Stimulated activated CD4-positive, alpha-beta T cell treated with anti-CD3 and anti-CD28 coated beads, Interleukin-12 subunit alpha, Interleukin-12 subunit beta, amount 100 ng/mL, for 24 hours (primary cell): ENCODE data around the gene AUTS2.

ENCODE experiments used
- DNase-seq, 2 experiments: peaks; one replicate each; pipeline ENCODE4 v3.0.0-alpha.2; 2020; ENCODE audit warnings: low read depth in 2 of 2

AUTS2 gene

DNA sequence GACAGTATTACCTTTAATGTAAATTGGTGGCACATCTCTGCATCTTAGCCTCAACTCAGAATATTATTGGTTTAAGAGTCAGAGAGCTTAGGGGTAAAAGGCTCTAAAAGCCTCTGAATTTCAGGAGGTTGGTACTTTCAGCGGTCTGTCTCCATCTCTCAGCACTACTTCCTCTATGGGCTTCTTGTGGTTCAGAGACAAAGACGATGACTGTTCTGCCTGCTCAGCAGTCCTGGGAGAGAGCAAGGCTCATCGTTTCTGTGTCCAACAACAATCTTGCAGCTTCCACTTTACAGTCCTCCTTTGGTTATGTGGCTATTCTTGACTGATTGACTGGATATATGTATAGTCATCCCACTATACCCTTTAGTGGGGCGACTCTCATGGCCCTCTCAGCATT lies 394.7 kb downstream of the AUTS2 start:
- DNase-seq: no peak

DNA sequence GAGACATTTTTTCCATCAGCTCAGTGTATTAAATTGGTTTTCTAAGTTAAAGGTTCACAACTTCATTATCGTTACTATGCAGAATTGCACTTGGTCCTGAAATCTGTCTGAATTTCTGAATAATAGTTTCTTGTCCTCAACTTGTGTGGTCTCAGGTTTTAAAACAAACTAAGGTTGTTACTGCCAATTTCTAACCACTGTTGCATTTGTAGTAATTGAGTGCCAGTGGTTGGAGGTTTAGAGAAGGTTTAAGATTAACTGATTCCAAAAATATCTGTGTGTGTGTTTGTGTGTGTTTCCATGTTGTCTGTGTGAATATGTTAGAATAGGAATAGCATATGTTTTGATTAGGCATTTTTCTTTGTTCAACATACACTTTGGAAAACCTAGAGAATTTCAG lies 395.9 kb downstream of the AUTS2 start:
- DNase-seq: no peak

DNA sequence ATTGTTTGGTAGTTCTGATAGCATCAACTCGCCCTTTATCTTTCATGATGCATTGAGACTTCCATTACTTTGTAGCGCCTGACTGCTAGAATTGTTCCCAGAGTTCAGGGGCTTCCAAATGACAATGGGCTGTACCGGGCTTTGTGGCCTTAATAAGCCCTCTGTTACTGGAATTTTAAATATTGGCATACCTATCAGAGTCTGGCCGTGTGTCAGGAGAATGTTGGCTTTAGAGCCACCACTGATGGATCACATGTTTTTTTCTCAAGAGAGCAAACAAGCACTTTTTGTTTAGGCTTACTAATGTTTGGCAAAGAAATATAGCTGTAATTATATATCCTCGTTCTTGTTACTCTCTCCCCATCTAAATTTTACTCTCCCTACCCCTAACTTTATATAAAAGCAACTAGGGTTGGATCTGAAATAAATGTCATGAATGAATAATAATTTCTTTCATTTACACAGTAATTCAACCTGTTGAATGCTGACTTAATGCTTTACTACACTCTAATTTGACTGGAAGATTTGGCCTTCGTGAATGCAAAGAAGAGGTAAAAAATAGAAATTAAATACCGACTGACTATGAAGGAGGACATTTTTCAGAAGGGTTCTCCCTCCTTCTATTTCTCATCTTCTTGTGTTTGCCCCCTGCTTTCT lies 396.7 kb downstream of the AUTS2 start:
- no peak for DNase-seq

DNA sequence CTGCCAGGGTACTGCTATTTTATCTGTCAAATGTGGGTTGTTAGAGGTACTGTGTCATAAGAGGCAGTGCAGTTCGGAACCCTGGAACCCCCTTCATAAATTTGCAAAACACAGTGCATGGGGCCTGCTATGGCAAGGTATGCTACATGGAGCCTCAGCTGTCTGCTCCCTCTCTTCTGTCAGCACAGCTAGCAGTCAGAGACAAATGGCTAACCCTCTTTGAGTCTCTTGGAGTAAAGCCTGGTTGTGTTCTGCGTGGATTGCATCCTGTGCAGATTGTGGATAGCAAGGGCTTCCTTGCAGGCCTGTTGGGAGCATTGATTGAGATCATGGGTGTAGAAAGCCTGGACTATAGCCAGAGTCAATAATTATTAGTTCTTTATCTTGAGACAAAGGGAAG lies 397.8 kb downstream of the AUTS2 start:
- no peak for DNase-seq

DNA sequence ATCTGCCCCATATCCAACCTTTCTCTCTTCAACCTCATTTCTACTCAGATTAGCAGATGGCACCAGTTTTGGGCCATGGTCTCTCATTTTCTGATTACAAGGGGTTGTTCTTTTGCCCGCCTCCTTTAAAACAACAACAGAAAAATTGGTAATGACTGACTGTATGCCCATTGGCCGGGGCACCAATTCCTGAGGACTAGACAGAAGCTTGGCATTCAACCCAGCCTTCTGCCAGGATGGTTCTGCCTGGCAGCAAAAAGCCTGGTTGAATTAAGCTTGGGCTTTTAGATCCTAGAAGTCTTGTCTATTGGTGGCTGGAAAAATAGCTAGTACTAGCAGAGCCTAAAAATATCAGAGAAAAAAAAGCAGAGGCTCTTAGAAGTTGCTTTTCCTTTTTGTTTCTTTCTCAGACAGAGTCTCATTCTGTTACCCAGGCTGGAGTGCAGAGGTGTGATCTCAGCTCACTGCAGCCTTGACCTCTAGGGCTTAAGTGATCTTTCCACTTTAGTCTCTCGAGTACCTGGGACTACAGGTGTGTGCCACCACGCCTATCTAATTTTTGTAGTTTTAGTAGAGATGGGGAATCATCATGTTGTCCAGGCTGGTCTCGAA lies 402.6 kb downstream of the AUTS2 start:
- DNase-seq: no peak

DNA sequence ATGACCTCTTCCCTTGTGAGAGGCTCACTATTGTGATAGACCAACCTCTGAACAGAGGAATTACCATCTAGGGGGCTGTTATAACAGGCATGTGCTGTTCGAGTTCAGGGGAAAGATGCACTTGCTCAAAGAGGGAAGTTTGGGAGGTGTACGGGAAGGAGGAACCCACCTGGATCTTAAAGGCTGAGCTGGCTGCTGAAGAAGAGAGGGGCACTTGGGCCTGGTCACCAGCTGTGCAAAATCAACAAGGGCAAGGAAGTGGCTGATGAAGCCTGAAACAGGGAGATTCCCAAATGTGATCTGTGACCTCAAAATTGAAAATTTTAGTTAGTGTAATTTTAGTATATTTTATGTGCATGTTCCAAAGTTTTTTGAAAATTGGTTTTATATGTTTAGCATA lies 407.2 kb downstream of the AUTS2 start:
- DNase-seq: no peak

DNA sequence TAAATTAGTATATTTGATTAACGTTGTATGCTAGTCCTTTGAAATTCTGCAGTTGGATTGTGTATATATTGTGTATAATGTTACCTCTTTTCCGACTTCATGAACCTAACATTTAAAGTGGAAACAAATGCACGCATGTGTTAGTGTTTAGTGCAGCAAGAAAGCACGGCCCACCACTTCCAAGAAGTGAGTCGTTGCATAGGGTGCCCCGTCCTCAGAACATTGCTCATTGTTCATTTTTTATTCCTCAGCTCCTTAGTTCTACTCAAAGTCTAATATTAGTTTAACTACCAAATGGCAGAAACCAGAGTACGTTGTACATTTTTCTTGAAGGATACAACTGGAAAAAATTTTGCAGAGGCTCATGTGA lies 407.6 kb downstream of the AUTS2 start:
- DNase-seq: no peak

DNA sequence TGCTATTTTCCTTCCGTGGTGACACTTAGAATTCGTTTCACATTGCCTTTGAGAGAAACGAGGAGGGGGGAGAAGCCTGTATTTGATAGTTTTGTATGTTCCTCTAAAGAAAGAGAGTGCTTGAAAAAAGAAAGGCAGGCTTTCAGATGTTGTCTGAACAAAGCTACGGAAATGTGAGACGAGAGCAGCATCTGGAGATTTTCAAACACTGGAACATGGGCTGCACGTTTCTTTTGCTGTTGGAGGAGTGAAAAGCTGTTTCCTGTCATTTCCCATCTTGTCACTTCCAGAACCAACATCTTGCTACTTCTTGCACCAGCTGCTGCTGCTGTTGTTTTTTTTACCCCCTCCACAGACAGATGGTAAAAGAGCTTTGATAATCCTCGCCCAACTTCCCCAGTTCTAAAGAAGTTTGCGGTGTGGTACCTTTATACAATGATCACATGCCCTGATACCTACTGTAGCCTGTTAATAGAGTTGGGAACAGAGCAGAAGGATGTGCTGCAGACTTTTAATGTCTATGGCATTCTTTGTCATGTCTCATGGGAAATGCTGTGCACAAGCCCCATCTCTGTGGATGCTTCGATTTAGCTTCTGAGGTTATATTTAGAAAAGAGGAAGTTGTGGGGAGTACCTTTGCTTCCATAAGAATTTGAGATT lies 408.1 kb downstream of the AUTS2 start:
- DNase-seq: no peak

DNA sequence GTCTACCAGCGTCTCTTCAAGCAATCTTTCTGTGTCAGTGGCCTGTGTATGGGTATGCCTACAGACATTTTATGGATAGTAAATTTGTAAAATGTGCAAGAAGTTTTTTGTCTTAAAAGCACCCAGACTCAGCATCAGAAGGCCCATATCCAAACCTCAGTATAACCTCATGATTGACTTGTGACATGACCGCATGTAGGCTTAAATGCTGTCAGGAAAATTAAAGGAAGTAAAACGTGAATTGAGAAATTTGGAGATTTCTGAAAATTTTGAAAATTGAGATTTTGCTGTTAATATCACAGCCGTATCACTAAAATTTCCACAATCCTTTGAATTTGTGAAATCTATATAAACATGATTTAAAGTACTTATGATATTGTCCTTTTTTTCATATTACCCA lies 410.2 kb downstream of the AUTS2 start:
- no peak for DNase-seq

DNA sequence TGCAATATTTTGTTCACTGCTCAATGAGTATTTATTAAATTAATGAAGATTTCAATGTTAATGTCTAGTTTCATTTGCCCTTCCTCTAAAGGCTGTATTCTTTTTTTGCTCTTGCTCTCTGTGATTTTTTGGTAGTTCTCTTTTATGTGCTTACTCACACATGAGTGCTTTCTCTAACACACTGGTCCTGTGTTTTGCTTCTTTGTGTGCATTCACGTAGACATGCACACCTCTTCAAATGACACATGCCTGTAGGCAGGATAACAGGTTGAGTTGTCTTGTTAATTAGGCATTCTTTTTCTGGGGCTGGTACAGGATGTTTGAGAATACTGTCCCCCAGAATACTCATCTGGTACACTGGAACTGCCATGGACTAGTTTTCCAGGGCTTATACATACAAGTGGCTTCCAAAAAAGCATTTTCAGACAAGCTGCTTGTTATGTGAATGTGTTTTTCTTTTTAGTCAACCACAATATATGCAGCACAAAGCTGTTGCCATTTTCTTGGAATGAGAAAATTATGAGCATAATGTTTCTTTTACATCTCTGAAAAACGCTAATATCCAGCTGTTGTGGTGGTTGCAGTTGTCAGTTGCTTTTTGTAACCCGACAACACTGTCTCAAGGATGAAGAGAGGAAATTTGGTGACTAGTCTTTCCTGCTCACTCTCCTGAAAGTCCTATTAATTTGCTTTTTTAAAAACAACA lies 416.4 kb downstream of the AUTS2 start:
- no peak for DNase-seq

DNA sequence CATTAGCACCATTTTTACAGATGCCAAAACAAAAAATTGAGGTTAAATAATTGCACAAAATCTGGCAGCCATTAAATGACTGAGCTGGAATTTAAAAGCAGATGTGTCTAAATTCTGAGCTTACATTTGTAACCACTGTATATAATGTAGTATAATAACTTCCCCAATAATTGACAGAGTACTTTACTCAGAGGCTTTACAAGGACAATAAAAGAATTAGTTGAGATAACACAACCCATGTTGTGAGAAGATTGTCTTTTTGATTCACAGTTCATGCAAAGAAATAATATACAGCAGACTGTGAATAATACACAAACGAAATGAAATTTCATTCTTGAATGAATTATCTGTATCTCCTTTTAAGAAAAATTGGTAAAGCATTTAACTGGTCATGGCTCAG lies 417.1 kb downstream of the AUTS2 start:
- DNase-seq: no peak

DNA sequence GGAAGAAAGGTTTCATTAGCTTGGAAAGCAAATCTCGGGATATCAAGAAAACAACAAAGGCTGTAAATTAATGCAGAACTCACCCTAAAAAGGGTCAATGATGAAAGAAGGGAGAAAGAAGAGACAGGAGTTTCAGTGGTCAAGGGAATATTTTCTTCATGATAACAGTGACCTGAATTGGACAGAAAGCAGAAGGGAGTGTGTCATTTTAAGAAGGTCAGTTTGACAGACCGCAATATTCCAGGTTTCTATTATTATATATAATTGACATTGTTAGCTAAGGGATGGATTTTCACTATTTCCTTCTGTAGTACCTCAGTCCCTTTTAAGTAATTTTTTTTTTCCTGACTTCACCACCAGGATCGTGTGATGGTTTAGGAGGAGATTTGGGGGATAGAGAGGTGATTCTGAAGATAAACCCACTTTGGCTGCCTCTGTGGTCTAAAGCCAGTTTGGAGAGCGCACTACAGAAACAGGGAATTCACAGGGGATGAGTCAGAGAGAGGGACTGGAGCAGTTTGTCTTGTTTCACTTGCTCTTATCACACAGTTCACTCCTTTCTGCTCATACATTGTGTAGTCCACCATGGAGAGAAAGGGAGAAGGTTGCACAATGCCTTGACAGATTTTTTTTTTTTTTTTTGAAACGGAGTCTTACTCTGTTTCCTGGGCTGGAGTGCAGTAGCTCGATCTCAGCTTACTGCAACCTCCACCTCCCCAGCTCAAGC lies 417.9 kb downstream of the AUTS2 start:
- DNase-seq: no peak

DNA sequence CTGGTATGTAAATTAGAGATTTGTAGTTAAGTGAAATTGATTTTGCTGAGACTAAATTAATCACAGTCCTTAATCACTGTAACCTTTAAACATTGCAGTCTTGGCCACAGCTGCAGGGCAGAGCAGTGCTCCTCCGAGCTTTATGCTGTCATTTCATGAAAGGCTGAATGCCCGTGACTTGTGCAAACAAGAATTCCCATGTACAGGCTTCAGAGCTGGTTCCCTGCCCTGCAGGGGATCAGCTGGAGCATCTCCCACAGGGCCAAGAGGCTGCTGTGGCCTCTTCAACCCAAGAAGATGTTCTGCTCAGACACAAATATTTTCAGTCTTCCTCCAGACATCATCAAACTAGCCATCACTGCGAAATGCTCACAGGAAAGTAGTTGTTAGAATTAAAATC lies 419.1 kb downstream of the AUTS2 start:
- no peak for DNase-seq

DNA sequence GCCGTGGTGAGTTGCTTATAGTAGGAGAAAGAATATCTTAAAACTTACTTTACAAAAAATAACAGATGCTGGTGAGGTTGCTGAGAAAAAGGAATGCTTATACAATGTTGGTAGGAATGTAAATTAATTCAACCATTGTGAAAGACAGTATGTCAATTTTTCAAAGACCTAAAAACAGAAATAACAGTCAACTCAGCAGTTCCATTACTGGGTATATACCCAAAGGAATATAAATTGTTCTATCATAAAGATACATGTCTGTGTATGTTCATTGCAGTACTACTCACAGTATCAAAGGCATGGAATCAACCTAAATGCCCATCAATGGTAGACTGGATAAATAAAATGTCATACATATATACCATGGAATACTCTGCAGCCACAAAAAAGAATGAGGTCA lies 420.4 kb downstream of the AUTS2 start:
- no peak for DNase-seq

DNA sequence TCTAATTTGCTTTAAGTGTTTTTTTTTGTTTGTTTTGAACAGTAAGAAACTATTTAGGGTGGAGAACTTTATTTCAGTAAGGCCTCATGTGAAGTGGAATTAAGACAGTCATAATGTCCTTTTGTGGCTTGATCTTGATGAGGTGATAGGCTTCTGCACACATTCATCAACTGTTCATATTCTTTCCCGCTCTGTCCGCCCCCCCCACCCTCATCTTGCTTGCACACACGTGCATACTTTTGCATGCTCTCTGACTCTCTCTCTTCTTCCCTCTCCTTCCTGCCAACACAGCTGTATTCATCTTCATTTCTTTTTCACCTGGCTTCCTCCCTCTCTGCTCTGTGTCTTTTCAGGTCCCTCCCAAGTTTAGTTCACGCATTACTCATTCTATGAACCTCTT lies 429.6 kb downstream of the AUTS2 start:
- no peak for DNase-seq

DNA sequence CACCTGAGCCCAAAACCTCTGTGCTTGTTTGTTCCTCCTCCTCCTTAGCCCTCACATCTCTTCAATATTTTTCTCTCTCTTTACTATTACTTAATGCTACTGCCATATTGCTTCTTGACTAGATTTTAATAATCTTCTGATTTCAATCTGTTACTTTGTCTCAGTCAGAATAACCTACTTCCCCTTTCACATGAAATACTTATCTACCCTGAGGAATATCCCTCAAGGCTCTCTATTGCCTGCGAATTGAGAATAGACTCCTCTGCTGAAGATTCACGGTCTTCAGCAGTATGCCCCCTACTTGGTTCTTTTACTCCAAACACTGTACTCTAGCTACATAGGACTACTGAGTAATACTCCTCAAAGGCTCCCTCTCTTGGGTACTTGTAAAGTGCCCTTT lies 430.3 kb downstream of the AUTS2 start:
- DNase-seq: no peak

DNA sequence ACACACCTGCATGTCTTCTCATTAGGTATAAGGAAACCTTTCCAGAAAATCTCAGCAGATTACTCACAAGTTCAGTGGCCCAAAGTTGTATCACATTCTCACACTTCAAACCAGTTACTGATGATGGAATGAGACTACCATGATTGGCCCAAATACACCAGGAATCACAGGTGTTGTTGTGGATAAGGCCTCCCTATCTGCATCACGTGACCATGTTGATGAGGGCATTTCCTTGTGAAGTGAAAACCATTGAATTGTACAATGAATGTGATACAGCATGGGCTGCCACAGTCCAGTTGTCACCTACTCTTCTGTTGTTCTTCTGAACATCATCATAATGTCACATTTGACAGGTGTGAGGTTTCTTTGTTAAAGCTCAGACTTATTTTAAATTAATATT lies 431.7 kb downstream of the AUTS2 start:
- DNase-seq: no peak

DNA sequence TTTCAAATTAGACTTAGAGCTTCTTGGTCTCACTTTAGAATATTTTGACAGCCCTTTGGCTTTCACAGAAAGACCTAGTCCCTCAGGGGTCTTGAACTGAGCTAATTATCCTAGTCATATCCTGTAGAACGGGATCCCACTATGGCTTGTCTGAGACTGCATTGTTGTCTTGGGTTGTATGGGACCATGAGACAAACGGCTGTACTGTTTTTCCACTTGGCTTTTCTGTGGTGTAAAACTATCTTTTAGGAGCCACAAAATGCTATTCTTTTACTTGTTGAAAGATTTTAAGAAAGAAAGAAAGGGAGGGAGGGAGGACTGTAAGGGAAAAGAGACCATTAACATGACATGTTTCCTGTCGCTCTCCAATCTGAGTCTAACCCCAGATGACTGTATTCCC lies 432.5 kb downstream of the AUTS2 start:
- no peak for DNase-seq

DNA sequence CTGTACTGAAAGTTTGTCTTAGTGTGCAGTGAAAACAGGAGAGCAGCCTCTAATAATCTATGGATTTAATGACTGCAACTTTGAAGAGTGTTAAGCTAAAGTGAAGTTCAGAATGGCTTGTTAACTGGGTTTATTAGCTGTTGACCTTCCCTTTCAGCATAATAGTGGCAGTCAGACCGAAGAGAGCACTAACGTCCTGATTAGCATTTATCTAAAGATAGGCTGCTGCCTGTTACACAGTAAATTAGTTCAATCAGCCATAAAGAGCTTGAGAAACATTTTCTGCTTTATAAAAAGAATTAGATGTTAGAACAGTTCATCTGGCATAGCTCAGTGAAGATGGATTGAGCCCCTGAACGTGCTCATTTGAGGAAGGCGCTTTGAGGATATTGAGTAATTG lies 433.0 kb downstream of the AUTS2 start:
- DNase-seq: no peak

DNA sequence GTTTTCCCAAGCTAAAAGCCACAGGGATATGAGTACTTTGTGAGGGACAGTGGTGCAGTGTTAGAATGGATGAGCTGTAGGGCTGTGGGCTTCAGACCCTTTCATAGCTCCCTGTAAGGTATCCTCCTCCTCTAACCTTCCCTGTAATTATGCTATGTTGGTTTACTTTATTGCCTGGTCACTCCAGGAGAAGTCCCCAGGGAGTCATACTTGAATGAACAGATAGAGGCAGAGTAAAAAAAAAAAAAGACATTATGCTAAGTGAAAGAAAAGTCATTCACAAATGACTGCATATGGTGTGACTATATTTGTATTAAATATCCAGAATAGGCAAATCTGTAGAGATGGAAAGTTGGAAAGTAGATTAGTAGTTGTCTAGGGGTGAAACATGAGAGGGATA lies 434.4 kb downstream of the AUTS2 start:
- DNase-seq: no peak

DNA sequence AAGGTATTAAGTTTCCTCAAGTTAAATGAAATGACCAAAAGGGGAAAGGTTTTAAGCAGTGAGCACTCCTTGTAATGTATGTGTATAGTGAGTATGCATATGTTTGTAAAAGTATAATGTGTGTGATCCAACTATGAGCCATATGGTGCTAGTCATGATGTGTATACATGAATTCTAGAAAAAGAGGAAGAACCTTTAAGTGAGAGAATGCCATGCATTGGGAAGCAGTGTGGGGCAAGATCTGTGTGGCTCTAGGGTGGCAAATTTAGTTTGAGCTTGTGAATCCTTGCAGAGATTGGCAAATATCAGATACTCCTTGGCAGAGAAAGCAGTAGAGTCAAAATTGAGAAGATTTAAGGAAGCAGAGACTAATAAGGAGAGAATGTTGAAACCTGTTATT lies 435.0 kb downstream of the AUTS2 start:
- no peak for DNase-seq

DNA sequence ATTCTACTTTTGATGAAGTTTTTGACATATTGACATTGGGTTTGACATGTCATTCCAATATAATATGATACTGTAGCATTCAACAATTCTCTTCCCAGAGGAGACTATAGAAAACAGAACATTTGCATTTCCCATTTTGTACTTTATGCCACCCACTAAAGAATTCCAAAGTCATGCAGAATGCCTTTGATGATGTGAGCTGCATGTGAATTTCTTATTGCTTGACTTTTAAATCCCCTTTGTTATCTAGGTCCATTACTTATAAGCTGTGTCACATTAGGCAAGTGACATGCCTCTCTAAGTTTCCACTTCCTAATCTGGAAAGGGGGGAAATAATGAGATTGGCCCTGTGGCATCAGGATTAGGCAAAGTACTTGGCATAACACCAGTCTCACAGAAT lies 436.7 kb downstream of the AUTS2 start:
- DNase-seq: no peak
